HepG2 (cell line): ENCODE results near the gene ABCG2. TPM values are rescaled to one million over a fixed set of nuclear protein-coding genes. Genes with fewer than 3 reads are reported as not detected.

ENCODE experiments used
- FOSL2 ChIP-seq: sonication (generic); formaldehyde crosslinking; IDR thresholded peaks from 2 replicates; pipeline ENCODE4 v1.4.0; 2020; ENCODE audit warnings: missing genetic modification reagents
- KDM2A ChIP-seq: sonication (generic); formaldehyde crosslinking; IDR thresholded peaks from 2 replicates; pipeline ENCODE4 v1.4.0; 2020; ENCODE audit warnings: low read depth, missing genetic modification reagents, borderline replicate concordance
- MED8 ChIP-seq: sonication (generic); formaldehyde crosslinking; IDR thresholded peaks from 2 replicates; pipeline ENCODE4 v1.8.1; 2023; ENCODE audit warnings: mild to moderate bottlenecking, missing genetic modification reagents; ENCODE audit not compliant: insufficient replicate concordance
- MIXL1 ChIP-seq: IDR thresholded peaks from 2 replicates; pipeline ENCODE4 v1.6.1; 2016
- NFYC ChIP-seq: IDR thresholded peaks from 2 replicates; pipeline ENCODE4 v1.6.1; 2016; ENCODE audit warnings: missing genetic modification reagents, missing compliant biosample characterization
- NR2F1 ChIP-seq, 2 experiments: fragments of 450-650 bp in 1 of 2; formaldehyde crosslinking in 1 of 2; IDR thresholded peaks; 2 replicates each; pipeline versions ENCODE4 v1.5.0 to v1.6.1; 2016 to 2020; ENCODE audit warnings: mild to moderate bottlenecking in 1 of 2, missing compliant biosample characterization in 1 of 2, missing genetic modification reagents in 1 of 2, moderate library complexity in 1 of 2
- SALL1 ChIP-seq: sonication (generic); formaldehyde crosslinking; IDR thresholded peaks from 2 replicates; pipeline ENCODE4 v1.8.0; 2022; ENCODE audit warnings: mild to moderate bottlenecking, missing genetic modification reagents
- STAG1 ChIP-seq: sonication (generic); formaldehyde crosslinking; IDR thresholded peaks from 2 replicates; pipeline ENCODE4 v1.4.0; 2020; ENCODE audit warnings: missing genetic modification reagents
- TARDBP ChIP-seq: sonication (generic); formaldehyde crosslinking; IDR thresholded peaks from 2 replicates; pipeline ENCODE4 v1.8.0; 2022; ENCODE audit warnings: mild to moderate bottlenecking, missing genetic modification reagents
- XRCC5 ChIP-seq: fragments of 200-400 bp; formaldehyde crosslinking; optimal IDR thresholded peaks from 2 replicates; pipeline ENCODE3; 2017; ENCODE audit warnings: mild to moderate bottlenecking, low read length
- YEATS2 ChIP-seq: sonication (generic); formaldehyde crosslinking; IDR thresholded peaks from 2 replicates; pipeline ENCODE4 v1.4.0; 2020; ENCODE audit warnings: missing genetic modification reagents, borderline replicate concordance
- ZFY ChIP-seq: sonication (generic); formaldehyde crosslinking; IDR thresholded peaks from 2 replicates; pipeline ENCODE4 v1.4.0; 2020; ENCODE audit warnings: missing genetic modification reagents
- ZNF10 ChIP-seq: sonication (generic); formaldehyde crosslinking; IDR thresholded peaks from 2 replicates; pipeline ENCODE4 v1.4.0; 2020; ENCODE audit warnings: mild to moderate bottlenecking, low read depth, missing genetic modification reagents, borderline replicate concordance
- ZNF205 ChIP-seq: IDR thresholded peaks from 2 replicates; pipeline ENCODE4 v1.6.1; 2018; ENCODE audit warnings: missing biosample characterization, missing genetic modification reagents
- polyA plus RNA-seq, 8 experiments: library from polyadenylated mRNA; depleted of rRNA in 3 of 8; stranded (reverse) in 7 of 8; unstranded in 1 of 8; fragments of >200 nt; fragmentation: Illumina TruSeq in 4 of 8; extraction: Trizol in 4 of 8; gene quantifications; 2 replicates each; pipeline versions ENCODE4 v1.2.1 to v1.2.3, GENCODE V29; 2011 to 2016; ENCODE audit warnings: low read depth in 4 of 8, missing spikeins in 1 of 8, mixed read lengths in 1 of 8; ENCODE audit not compliant: insufficient read depth in 1 of 8
- total RNA-seq, 5 experiments: library from RNA; depleted of rRNA; stranded (reverse); fragments of >200 nt; fragmentation: Illumina TruSeq; extraction: Trizol; gene quantifications; 2 replicates each; pipeline ENCODE4 v1.2.3, GENCODE V29; 2016; ENCODE audit warnings: low read depth in 1 of 5
- TF ChIP-seq, protein P1 (sequence below), 2 experiments: sonication (generic) in 1 of 2; formaldehyde crosslinking in 1 of 2; IDR thresholded peaks; 2 replicates each; pipeline versions ENCODE4 v1.4.0 to v1.6.1; 2016 to 2020; ENCODE audit warnings: borderline replicate concordance in 1 of 2, low read depth in 1 of 2, mild to moderate bottlenecking in 1 of 2, missing genetic modification reagents in 1 of 2
- TF ChIP-seq, protein P2 (sequence below): IDR thresholded peaks from 2 replicates; pipeline ENCODE4 v1.4.0; 2020; ENCODE audit warnings: mild to moderate bottlenecking, missing genetic modification reagents
- TF ChIP-seq, protein P3 (sequence below): sonication (generic); formaldehyde crosslinking; IDR thresholded peaks from 2 replicates; pipeline ENCODE4 v1.4.0; 2020; ENCODE audit warnings: missing genetic modification reagents, borderline replicate concordance
- TF ChIP-seq, protein P4 (sequence below): sonication (generic); formaldehyde crosslinking; IDR thresholded peaks from 2 replicates; pipeline ENCODE4 v1.4.0; 2020; ENCODE audit warnings: missing genetic modification reagents, low read depth, mild to moderate bottlenecking, borderline replicate concordance

The ABCG2 gene
- total and polyA plus RNA-seq, 2 of the 13 experiments (the other 11 are each of a cell fraction or from before 2014, with no cell fraction given) = 10.0 to 15.7 TPM

DNA sequence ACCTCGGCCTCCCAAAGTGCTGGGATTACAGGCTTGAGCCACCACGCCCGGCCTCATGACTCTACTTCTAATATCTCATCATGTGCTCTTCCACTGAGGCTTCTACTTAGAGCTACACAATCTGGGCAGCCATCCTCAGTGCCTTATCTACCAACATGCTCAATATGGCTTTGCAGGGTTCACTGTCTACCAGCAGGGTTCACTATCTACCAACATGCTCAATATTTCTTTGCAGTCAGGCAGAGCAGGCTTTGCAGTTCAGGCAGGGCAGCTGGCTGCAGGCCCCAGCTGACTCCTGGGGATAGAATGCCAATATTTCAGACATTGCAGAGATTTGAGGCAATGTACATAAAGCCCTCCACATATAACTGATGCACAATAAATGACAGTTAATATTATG is 103.5 kb downstream of the ABCG2 start (continued):
- TF ChIP-seq XRCC5 (peak; percentile 16), TARDBP (CRISPR knock-in tag) (peak; percentile 25; the same call in 1 of the 2 replicates), NR2F1 (CRISPR knock-in tag; IDR thresholded peaks at IDR 0.05) (no peak), MED8 (CRISPR knock-in tag) (no peak), FOSL2 (0 out of 2 replicates have a peak, but pooled peaks have one; percentile 20), NFYC (no peak), STAG1 (CRISPR knock-in tag) (peak; percentile 98), SALL1 (CRISPR knock-in tag) (peak; percentile 64; the same call in 1 of the 2 replicates), KDM2A (0 out of 2 replicates have a peak, but pooled peaks have one; percentile 34), MIXL1 (CRISPR knock-in tag) (peak; percentile 44; the same call in 1 of the 2 replicates), ZNF10 (CRISPR knock-in tag) (no peak), ZFY (CRISPR knock-in tag) (0 out of 2 replicates have a peak, but pooled peaks have one; percentile 33), ZNF205 (CRISPR knock-in tag) (peak; percentile 24; the same call in 1 of the 2 replicates), YEATS2 (CRISPR knock-in tag) (no peak)
- TF ChIP-seq, protein P1, sequence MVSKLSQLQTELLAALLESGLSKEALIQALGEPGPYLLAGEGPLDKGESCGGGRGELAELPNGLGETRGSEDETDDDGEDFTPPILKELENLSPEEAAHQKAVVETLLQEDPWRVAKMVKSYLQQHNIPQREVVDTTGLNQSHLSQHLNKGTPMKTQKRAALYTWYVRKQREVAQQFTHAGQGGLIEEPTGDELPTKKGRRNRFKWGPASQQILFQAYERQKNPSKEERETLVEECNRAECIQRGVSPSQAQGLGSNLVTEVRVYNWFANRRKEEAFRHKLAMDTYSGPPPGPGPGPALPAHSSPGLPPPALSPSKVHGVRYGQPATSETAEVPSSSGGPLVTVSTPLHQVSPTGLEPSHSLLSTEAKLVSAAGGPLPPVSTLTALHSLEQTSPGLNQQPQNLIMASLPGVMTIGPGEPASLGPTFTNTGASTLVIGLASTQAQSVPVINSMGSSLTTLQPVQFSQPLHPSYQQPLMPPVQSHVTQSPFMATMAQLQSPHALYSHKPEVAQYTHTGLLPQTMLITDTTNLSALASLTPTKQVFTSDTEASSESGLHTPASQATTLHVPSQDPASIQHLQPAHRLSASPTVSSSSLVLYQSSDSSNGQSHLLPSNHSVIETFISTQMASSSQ (IDR thresholded peaks at IDR 0.05; ENCODE audit: low read depth) = no peak
- TF ChIP-seq, protein P1 (CRISPR knock-in tag; IDR thresholded peaks at IDR 0.05; ENCODE audit: borderline replicate concordance) = no peak
- TF ChIP-seq, protein P2, sequence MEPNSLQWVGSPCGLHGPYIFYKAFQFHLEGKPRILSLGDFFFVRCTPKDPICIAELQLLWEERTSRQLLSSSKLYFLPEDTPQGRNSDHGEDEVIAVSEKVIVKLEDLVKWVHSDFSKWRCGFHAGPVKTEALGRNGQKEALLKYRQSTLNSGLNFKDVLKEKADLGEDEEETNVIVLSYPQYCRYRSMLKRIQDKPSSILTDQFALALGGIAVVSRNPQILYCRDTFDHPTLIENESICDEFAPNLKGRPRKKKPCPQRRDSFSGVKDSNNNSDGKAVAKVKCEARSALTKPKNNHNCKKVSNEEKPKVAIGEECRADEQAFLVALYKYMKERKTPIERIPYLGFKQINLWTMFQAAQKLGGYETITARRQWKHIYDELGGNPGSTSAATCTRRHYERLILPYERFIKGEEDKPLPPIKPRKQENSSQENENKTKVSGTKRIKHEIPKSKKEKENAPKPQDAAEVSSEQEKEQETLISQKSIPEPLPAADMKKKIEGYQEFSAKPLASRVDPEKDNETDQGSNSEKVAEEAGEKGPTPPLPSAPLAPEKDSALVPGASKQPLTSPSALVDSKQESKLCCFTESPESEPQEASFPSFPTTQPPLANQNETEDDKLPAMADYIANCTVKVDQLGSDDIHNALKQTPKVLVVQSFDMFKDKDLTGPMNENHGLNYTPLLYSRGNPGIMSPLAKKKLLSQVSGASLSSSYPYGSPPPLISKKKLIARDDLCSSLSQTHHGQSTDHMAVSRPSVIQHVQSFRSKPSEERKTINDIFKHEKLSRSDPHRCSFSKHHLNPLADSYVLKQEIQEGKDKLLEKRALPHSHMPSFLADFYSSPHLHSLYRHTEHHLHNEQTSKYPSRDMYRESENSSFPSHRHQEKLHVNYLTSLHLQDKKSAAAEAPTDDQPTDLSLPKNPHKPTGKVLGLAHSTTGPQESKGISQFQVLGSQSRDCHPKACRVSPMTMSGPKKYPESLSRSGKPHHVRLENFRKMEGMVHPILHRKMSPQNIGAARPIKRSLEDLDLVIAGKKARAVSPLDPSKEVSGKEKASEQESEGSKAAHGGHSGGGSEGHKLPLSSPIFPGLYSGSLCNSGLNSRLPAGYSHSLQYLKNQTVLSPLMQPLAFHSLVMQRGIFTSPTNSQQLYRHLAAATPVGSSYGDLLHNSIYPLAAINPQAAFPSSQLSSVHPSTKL (CRISPR knock-in tag) = 0 out of 2 replicates have a peak, but pooled peaks have one; percentile 17
- TF ChIP-seq, protein P3, sequence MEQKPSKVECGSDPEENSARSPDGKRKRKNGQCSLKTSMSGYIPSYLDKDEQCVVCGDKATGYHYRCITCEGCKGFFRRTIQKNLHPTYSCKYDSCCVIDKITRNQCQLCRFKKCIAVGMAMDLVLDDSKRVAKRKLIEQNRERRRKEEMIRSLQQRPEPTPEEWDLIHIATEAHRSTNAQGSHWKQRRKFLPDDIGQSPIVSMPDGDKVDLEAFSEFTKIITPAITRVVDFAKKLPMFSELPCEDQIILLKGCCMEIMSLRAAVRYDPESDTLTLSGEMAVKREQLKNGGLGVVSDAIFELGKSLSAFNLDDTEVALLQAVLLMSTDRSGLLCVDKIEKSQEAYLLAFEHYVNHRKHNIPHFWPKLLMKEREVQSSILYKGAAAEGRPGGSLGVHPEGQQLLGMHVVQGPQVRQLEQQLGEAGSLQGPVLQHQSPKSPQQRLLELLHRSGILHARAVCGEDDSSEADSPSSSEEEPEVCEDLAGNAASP (CRISPR knock-in tag) = peak; percentile 34; the same call in 1 of the 2 replicates
- TF ChIP-seq, protein P4, sequence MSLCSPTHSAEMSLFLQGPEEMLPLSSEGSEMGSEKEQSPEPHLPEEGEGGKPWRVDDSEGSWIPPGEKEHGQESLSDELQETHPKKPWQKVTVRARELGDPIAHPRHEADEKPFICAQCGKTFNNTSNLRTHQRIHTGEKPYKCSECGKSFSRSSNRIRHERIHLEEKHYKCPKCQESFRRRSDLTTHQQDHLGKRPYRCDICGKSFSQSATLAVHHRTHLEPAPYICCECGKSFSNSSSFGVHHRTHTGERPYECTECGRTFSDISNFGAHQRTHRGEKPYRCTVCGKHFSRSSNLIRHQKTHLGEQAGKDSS (CRISPR knock-in tag) = 0 out of 2 replicates have a peak, but pooled peaks have one; percentile 25
